Measurements from ENCODE around the gene ZBED4. TPM values are rescaled to one million over a fixed set of nuclear protein-coding genes. Genes with fewer than 3 reads are reported as not detected.

The ZBED4 gene
- total RNA-seq, 2 donors from 2014 or later, result 9.6 to 17.1 TPM

GRCh38 chr22:49884075-49884474 lies 30.4 kb downstream of the ZBED4 start:
- no peak for DNase-seq
- no peaks in the 10 kb centered on the region for H3K4me1 ChIP-seq
- TF ChIP-seq CTCF (IDR thresholded peaks at IDR 0.05) (no peak), POLR2A (IDR thresholded peaks at IDR 0.05) (no peak)
- H3K27me3 ChIP-seq, result no peaks in the 10 kb centered on the region
- no peak for ATAC-seq
- no peak overlapping the region for H3K4me3 ChIP-seq
- H3K27ac ChIP-seq, result no peak overlapping the region
- intact Hi-C loops (cut with DNase I), result no loop called here
- H3K9me3 ChIP-seq, result no peaks in the 10 kb centered on the region
- 96% methylated on average over 19 to 20 of the region's 20 CpGs for WGBS, 2 donors
- peaks cover 0 to 12% of the 10 kb centered on the region in 2 donors for H3K36me3 ChIP-seq (replicated peaks in 1 of 2; ENCODE audit: insufficient read depth in 1 of 2, low read depth in 2 of 2)

- WGBS, 2 donors, result 93 to 99% methylated on average over 15 to 31 of the region's 31 CpGs
- no peaks in the 10 kb centered on the region for H3K9me3 ChIP-seq
- ATAC-seq (no peak), DNase-seq (no peak)
- peaks cover 0 to 12% of the 10 kb centered on the region in 2 donors for H3K36me3 ChIP-seq (replicated peaks in 1 of 2; ENCODE audit: insufficient read depth in 1 of 2, low read depth in 2 of 2)
- TF ChIP-seq POLR2A (IDR thresholded peaks at IDR 0.05) (no peak), CTCF (IDR thresholded peaks at IDR 0.05) (no peak)
- no peaks in the 10 kb centered on the region for H3K27me3 ChIP-seq
- H3K27ac ChIP-seq, result no peak overlapping the region
- H3K4me3 ChIP-seq, result no peak overlapping the region
- intact Hi-C loops (cut with DNase I), result no loop called here
- no peaks in the 10 kb centered on the region for H3K4me1 ChIP-seq
Measured at GRCh38 chr22:49884503-49885260, 31.0 kb downstream of the ZBED4 start.

GRCh38 chr22:49885281-49885680 lies 31.6 kb downstream of the ZBED4 start:
- Histone ChIP-seq H3K27me3 (no peaks in the 10 kb centered on the region), H3K9me3 (no peaks in the 10 kb centered on the region), H3K4me3 (no peak overlapping the region), H3K27ac (no peak overlapping the region), H3K36me3 (replicated peaks in 1 of 2; ENCODE audit: insufficient read depth in 1 of 2, low read depth in 2 of 2) (peaks cover 0 to 12% of the 10 kb centered on the region in 2 donors), H3K4me1 (no peaks in the 10 kb centered on the region)
- intact Hi-C loops (cut with DNase I), result no loop called here
- 95 to 97% methylated on average over 14 to 17 of the region's 17 CpGs for WGBS, 2 donors
- TF ChIP-seq POLR2A (IDR thresholded peaks at IDR 0.05) (no peak), CTCF (IDR thresholded peaks at IDR 0.05) (no peak)
- no peak for DNase-seq
- no peak for ATAC-seq

- intact Hi-C loops (cut with DNase I), result no loop called here
Measured at GRCh38 chr22:49885881-49886280, 32.2 kb downstream of the ZBED4 start.

More at GRCh38 chr22:49885881-49886280, 32.2 kb downstream of the ZBED4 start:
- Histone ChIP-seq H3K27me3 (no peaks in the 10 kb centered on the region), H3K4me1 (no peaks in the 10 kb centered on the region), H3K27ac (no peak overlapping the region), H3K9me3 (no peaks in the 10 kb centered on the region), H3K4me3 (no peak overlapping the region), H3K36me3 (replicated peaks in 1 of 2; ENCODE audit: insufficient read depth in 1 of 2, low read depth in 2 of 2) (peaks cover 0 to 12% of the 10 kb centered on the region in 2 donors)
- ATAC-seq (no peak), DNase-seq (no peak)
- TF ChIP-seq CTCF (IDR thresholded peaks at IDR 0.05) (no peak), POLR2A (IDR thresholded peaks at IDR 0.05) (no peak)
- WGBS, 2 donors, result 98 to 100% methylated on average over 15 to 35 of the region's 35 CpGs

Data from body of pancreas (tissue), 4 donors.